Erythroblast (primary cell): ENCODE results near the gene SLC10A7.

Experiments used
- GATA1 ChIP-seq: IDR thresholded peaks from 2 replicates; pipeline ENCODE4 v1.6.1; 2011; ENCODE audit warnings: low read depth, mild to moderate bottlenecking, control low read depth, low read length, moderate library complexity
- POLR2A ChIP-seq: IDR thresholded peaks from 2 replicates; pipeline ENCODE4 v1.6.1; 2011; ENCODE audit warnings: mild to moderate bottlenecking, low read length

DNA sequence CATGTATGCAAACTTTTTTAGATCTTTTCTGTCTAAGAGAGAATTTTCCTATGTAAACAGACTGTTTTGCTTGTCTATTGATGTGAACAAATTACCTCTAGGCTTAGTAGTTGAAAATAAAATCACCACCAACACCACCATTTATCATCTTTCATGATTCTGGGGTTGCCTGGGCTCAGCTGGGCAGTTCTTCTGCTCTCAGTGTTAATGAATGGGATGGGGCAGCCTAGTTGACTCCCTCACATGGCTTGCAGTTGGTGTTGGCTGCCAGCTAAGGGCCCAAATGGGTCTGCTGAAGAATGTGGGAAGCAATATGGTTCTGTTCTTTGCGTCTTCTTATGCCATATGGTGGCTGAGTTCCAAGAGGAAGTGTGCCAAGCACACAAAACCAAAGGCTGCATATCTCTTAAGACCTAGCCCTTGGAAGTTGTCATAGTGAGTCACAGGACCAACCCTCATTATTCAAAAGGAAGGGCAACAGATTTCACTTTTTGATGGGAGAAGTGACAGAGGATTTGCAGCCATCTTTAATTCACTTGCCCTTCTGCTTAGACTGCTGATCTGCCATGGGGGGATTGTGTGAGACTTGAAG lies 289.5 kb downstream of the SLC10A7 start:
- TF ChIP-seq POLR2A (no peak), GATA1 (no peak)
